ENCODE data around the gene TPM1. TPM values are rescaled to one million over a fixed set of nuclear protein-coding genes. Genes with fewer than 3 reads are reported as not detected.

Gene TPM1
- total and polyA plus RNA-seq, 2 of the 4 experiments (the other 2 are of a cell fraction), result 661 to 1,623 TPM

DNA sequence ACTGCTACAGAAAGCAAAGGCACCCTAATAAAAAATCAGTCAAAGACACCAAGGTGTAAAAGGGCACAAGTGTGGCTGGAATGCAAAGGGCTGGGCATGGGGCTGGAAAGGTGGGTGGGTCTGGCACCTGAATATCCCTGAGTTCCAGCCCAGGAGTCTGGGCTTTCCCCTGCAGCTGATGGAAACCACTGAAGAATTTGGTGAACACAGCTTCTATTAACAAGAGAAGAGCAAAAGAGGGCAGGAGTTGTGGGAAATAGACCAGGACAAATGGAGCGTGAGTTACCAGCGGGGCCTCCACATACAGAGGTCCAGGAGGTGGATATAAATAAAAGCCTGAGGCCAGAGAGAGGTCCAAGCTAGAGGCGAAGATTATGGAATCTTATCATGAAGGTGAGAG lies 45.1 kb upstream of the TPM1 start:
- no peak overlapping the region for H2AFZ ChIP-seq (replicated peaks; ENCODE audit: low read length, poor library complexity)
- H2BK120ac ChIP-seq (ENCODE audit: low read depth, low read length), result no peak overlapping the region
- H3K4me3 ChIP-seq (ENCODE audit: insufficient read depth, low read depth, low read length), result no peak overlapping the region
- no peak overlapping the region for H3K4ac ChIP-seq (ENCODE audit: low read depth, low read length)
- H4K5ac ChIP-seq (ENCODE audit: low read depth, low read length), result no peak overlapping the region
- H3K4me2 ChIP-seq (ENCODE audit: low read depth, low read length), result no peak overlapping the region
- H3K9ac ChIP-seq (ENCODE audit: low read depth, low read length), result no peak overlapping the region
- no peak overlapping the region for H3K27ac ChIP-seq (ENCODE audit: insufficient read depth, low read length)
- dilution Hi-C loops (cut with HindIII; ENCODE audit: low sequenced_read_pairs, unreplicated experiment), result no loop called here
- H3K27me3 ChIP-seq (ENCODE audit: control insufficient read depth, insufficient read depth, low read length), result no peaks in the 10 kb centered on the region
- in situ Hi-C loops (cut with MboI; ENCODE audit: low sequenced_read_pairs), result no loop called here
- no TSS peak for BruUV-seq (replicated peaks)
- no peaks in the 10 kb centered on the region for H3K9me3 ChIP-seq (ENCODE audit: control insufficient read depth, insufficient read depth, low read length)
- no peak overlapping the region for H2BK5ac ChIP-seq (ENCODE audit: low read depth, low read length, poor library complexity, severe bottlenecking)
- ChIA-PET POLR2A (ENCODE audit: unreplicated experiment) (no interaction called here), CTCF (no interaction called here)
- intact Hi-C loops (cut with micrococcal nuclease), result no loop called here
- no peak overlapping the region for H3K23ac ChIP-seq (ENCODE audit: low read depth, low read length)
- ATAC-seq (ENCODE audit: low read depth) (no peak), DNase-seq (no peak)
- H3K9me1 ChIP-seq (ENCODE audit: insufficient read depth, low read length), result peaks cover 6% of the 10 kb centered on the region; the same call in 1 of the 2 replicates
- TF ChIP-seq, protein P1, sequence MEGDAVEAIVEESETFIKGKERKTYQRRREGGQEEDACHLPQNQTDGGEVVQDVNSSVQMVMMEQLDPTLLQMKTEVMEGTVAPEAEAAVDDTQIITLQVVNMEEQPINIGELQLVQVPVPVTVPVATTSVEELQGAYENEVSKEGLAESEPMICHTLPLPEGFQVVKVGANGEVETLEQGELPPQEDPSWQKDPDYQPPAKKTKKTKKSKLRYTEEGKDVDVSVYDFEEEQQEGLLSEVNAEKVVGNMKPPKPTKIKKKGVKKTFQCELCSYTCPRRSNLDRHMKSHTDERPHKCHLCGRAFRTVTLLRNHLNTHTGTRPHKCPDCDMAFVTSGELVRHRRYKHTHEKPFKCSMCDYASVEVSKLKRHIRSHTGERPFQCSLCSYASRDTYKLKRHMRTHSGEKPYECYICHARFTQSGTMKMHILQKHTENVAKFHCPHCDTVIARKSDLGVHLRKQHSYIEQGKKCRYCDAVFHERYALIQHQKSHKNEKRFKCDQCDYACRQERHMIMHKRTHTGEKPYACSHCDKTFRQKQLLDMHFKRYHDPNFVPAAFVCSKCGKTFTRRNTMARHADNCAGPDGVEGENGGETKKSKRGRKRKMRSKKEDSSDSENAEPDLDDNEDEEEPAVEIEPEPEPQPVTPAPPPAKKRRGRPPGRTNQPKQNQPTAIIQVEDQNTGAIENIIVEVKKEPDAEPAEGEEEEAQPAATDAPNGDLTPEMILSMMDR (conservative IDR thresholded peaks at IDR 0.05; ENCODE audit: low read depth, low read length), result no peak
- TF ChIP-seq MAZ (IDR thresholded peaks at IDR 0.05; ENCODE audit: borderline replicate concordance, low read depth, low read length) (no peak), RFX5 (IDR thresholded peaks at IDR 0.05; ENCODE audit: low read depth, low read length) (no peak), CHD1 (IDR thresholded peaks at IDR 0.05; ENCODE audit: low read depth, low read length) (no peak), MAFK (IDR thresholded peaks at IDR 0.05; ENCODE audit: low read depth, low read length) (no peak), RAD21 (IDR thresholded peaks at IDR 0.05; ENCODE audit: low read length) (no peak), RCOR1 (IDR thresholded peaks at IDR 0.05; ENCODE audit: insufficient replicate concordance, low read length) (no peak)
- TF ChIP-seq, protein P2, sequence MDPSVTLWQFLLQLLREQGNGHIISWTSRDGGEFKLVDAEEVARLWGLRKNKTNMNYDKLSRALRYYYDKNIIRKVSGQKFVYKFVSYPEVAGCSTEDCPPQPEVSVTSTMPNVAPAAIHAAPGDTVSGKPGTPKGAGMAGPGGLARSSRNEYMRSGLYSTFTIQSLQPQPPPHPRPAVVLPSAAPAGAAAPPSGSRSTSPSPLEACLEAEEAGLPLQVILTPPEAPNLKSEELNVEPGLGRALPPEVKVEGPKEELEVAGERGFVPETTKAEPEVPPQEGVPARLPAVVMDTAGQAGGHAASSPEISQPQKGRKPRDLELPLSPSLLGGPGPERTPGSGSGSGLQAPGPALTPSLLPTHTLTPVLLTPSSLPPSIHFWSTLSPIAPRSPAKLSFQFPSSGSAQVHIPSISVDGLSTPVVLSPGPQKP (IDR thresholded peaks at IDR 0.05; ENCODE audit: borderline replicate concordance, low read depth, low read length), result no peak
- no peak overlapping the region for H4K91ac ChIP-seq (ENCODE audit: insufficient read depth, low read depth, low read length)
- no peak overlapping the region for H3K14ac ChIP-seq (replicated peaks; ENCODE audit: low read depth, low read length)
- H2BK15ac ChIP-seq (ENCODE audit: low read depth, low read length), result no peak overlapping the region
- H2BK20ac ChIP-seq (ENCODE audit: low read depth, low read length), result no peak overlapping the region
- no peaks in the 10 kb centered on the region for H4K20me1 ChIP-seq (ENCODE audit: insufficient read depth, low read length)
- no peak overlapping the region for H4K8ac ChIP-seq (ENCODE audit: low read depth in 2 of 2, low read length in 2 of 2)
- H2AK9ac ChIP-seq (replicated peaks; ENCODE audit: low read depth, low read length, poor library complexity), result no peak overlapping the region
- H3K4me1 ChIP-seq (ENCODE audit: control insufficient read depth, insufficient read depth, low read length), result peaks cover 2% of the 10 kb centered on the region; the same call in 1 of the 2 replicates
- H3K56ac ChIP-seq (ENCODE audit: extremely low read depth, insufficient read depth, low read length), result no peak overlapping the region
- no peaks in the 10 kb centered on the region for H3K79me1 ChIP-seq (ENCODE audit: low read depth in 1 of 2, low read length in 2 of 2)
- H2AK5ac ChIP-seq (ENCODE audit: low read depth, low read length), result no peak overlapping the region
- no peak overlapping the region for H3K18ac ChIP-seq (ENCODE audit: low read depth, low read length)
- H3K36me3 ChIP-seq (ENCODE audit: control insufficient read depth, insufficient read depth, low read length), result no peaks in the 10 kb centered on the region
- 100% methylated on average over 1 of the region's 3 CpGs; no CpG with 5 or more reads in 1 of the 2 experiments for WGBS, 2 experiments (ENCODE audit: extremely low coverage in 2 of 2, insufficient read length in 1 of 2)
